Cardiac muscle cell (in vitro differentiated cells and primary cell): ENCODE data around the gene GALNT18. TPM values are rescaled to one million over a fixed set of nuclear protein-coding genes. Genes with fewer than 3 reads are reported as not detected.

Experiments
- DNase-seq, 2 donors: peaks; one replicate each; pipeline versions ENCODE4 v3.0.0 to v3.0.0-alpha.2; 2010 to 2017; ENCODE audit warnings: low read depth in 1 of 2, low spot score in 1 of 2
- H3K27ac ChIP-seq: fragments of 200-600 bp; sonication (generic); 2 replicates; pipeline ENCODE4 v1.5.1; 2016
- H3K27me3 ChIP-seq: fragments of 200-600 bp; sonication (generic); 2 replicates; pipeline ENCODE4 v1.6.0; 2016; ENCODE audit warnings: control low read depth
- H3K36me3 ChIP-seq: fragments of 200-600 bp; sonication (generic); 2 replicates; pipeline ENCODE4 v1.5.1; 2016; ENCODE audit warnings: control low read depth
- H3K4me1 ChIP-seq: fragments of 200-600 bp; sonication (generic); 2 replicates; pipeline ENCODE4 v1.8.1; 2017; ENCODE audit warnings: low read depth, mild to moderate bottlenecking, mixed run types
- H3K4me3 ChIP-seq: fragments of 200-600 bp; sonication (generic); 2 replicates; pipeline ENCODE4 v1.5.1; 2016; ENCODE audit warnings: mild to moderate bottlenecking
- H3K9me3 ChIP-seq: fragments of 200-600 bp; sonication (generic); 2 replicates; pipeline ENCODE4 v1.5.1; 2017; ENCODE audit warnings: low read depth, mild to moderate bottlenecking, control low read depth
- CTCF ChIP-seq: IDR thresholded peaks from 2 replicates; pipeline ENCODE4 v1.5.1; 2012; ENCODE audit warnings: low read depth, mild to moderate bottlenecking, low read length
- polyA plus RNA-seq: library from polyadenylated mRNA; unstranded; fragments of >200 nt; fragmentation: Nextera tagmentation; extraction: Ambion mirVana; gene quantifications from 2 replicates; pipeline ENCODE4 v1.2.1, GENCODE V29; 2016
- total RNA-seq: library from RNA; depleted of rRNA; stranded (reverse); fragments of >200 nt; gene quantifications from 2 replicates; pipeline ENCODE4 v1.2.3, GENCODE V29; 2016

The GALNT18 gene
- total and polyA plus RNA-seq, 2 experiments from 2014 or later = 2.1 to 2.2 TPM

GRCh38 chr11:11253995-11254394, 367.8 kb downstream of the GALNT18 start:
- H3K36me3 ChIP-seq = no peaks in the 10 kb centered on the region
- H3K9me3 ChIP-seq = no peaks in the 10 kb centered on the region
- H3K4me1 ChIP-seq = no peaks in the 10 kb centered on the region
- no peak overlapping the region for H3K27ac ChIP-seq
- no peak for DNase-seq
- no peak for TF ChIP-seq CTCF
- H3K4me3 ChIP-seq = no peak overlapping the region
- H3K27me3 ChIP-seq = peaks cover 28% of the 10 kb centered on the region

GRCh38 chr11:11253497-11253896, 368.3 kb downstream of the GALNT18 start:
- no peaks in the 10 kb centered on the region for H3K9me3 ChIP-seq
- no peak for TF ChIP-seq CTCF
- peaks cover 28% of the 10 kb centered on the region for H3K27me3 ChIP-seq
- DNase-seq = no peak
- no peaks in the 10 kb centered on the region for H3K4me1 ChIP-seq
- H3K27ac ChIP-seq = no peak overlapping the region
- H3K4me3 ChIP-seq = no peak overlapping the region
- H3K36me3 ChIP-seq = no peaks in the 10 kb centered on the region

- Histone ChIP-seq H3K9me3 (no peaks in the 10 kb centered on the region), H3K27ac (no peak overlapping the region), H3K36me3 (no peaks in the 10 kb centered on the region), H3K4me1 (no peaks in the 10 kb centered on the region), H3K4me3 (no peak overlapping the region), H3K27me3 (peaks cover 28% of the 10 kb centered on the region)
- DNase-seq = no peak
- TF ChIP-seq CTCF = no peak
Measured at GRCh38 chr11:11252403-11252802, 369.4 kb downstream of the GALNT18 start.

DNA sequence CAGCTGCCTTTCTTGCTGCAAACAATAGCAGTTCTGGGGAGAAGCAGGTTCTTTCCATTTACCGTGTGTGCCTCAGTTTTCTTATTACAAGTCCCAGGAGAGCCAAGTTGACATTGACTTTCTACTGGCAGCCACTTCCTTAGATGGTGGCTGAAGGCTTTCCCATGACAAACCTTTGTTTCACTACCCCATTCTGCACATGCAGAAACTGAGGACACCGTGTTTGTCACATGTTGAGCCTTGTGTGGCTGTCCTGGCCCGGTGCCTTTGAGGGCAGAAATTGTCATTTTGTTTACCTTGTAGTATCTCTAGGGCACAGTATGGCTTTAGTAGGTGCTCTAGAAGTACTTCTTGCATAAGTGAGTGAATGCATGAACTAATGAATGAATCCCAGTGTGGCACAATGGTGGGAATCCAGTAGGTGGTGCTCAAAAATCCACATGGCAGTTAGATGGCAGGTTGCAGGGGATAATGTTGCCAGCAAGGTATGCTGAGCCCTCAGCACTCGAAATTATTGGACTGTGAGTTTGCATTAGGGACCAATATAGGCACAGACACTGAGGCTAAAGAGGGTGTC, 370.3 kb downstream of the GALNT18 start:
- Histone ChIP-seq H3K36me3 (no peaks in the 10 kb centered on the region), H3K27me3 (peaks cover 28% of the 10 kb centered on the region), H3K27ac (no peak overlapping the region), H3K4me1 (no peaks in the 10 kb centered on the region), H3K9me3 (no peaks in the 10 kb centered on the region), H3K4me3 (no peak overlapping the region)
- no peak for DNase-seq
- no peak for TF ChIP-seq CTCF

- TF ChIP-seq CTCF = no peak
- H3K4me1 ChIP-seq = no peaks in the 10 kb centered on the region
- no peak overlapping the region for H3K27ac ChIP-seq
- peaks cover 28% of the 10 kb centered on the region for H3K27me3 ChIP-seq
- no peaks in the 10 kb centered on the region for H3K9me3 ChIP-seq
- H3K36me3 ChIP-seq = no peaks in the 10 kb centered on the region
- H3K4me3 ChIP-seq = no peak overlapping the region
- DNase-seq = no peak
Measured at GRCh38 chr11:11250470-11250869, 371.3 kb downstream of the GALNT18 start.
